Activated naive CD8-positive, alpha-beta T cell treated with anti-CD3 and anti-CD28 coated beads, Interleukin-2, amount 50 U/mL, for 16 hours (primary cell): ENCODE measurements around the gene PARP8.
"Not testable (repeated sequence)": the region's sequence is repeated elsewhere in the genome, so short reads cannot be mapped to it uniquely, and the experiment has no call there.

Experiments
- DNase-seq: peaks from one replicate; pipeline ENCODE4 v3.0.0-alpha.2; 2020; ENCODE audit warnings: low read depth, low spot score

Gene PARP8

DNA sequence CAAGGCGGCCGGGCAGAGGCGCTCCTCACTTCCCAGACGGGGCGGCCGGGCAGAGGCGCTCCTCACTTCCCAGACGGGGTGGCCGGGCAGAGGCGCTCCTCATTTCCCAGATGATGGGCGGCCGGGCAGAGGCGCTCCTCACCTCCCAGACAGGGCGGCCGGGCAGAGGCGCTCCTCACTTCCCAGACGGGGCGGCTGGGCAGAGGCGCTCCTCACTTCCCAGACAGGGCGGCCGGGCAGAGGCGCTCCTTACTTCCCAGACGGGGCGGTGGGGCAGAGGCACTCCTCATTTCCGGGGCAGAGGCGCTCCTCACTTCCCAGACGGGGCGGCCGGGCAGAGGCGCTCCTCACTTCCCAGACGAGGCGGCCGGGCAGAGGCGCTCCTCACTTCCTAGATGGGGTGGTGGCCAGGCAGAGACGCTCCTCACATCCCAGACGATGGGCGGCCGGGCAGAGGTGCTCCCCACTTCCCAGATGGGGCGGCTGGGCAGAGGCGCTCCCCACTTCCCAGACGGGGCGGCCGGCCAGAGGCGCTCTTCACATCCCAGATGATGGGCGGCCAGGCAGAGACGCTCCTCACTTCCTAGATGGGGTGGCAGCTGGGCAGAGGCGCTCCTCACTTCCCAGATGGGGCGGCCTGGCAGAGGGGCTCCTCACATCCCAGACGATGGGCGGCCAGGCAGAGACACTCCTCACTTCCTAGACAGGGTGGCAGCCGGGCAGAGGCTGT is 108.2 kb downstream of the PARP8 start:
- DNase-seq: not testable (repeated sequence)

DNA sequence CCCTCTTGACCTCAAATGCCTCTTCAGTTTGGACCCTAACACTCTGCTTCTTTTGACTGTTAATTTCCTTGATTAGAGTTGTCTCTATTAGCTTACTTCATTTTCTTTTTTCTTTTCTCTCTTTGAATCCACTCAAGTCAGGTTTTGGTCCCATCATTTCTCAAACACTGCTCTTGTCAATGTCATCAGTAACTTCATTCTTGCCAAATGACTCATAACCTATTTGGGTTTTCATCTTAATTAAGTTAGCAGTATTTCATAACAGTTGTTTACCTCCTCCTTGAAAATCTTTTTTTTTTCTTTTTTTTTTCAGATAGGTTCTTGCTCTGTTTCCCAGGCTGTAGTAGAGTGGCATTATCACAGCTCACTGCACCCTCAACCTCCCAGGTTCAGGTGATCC is 119.6 kb downstream of the PARP8 start:
- no peak for DNase-seq

DNA sequence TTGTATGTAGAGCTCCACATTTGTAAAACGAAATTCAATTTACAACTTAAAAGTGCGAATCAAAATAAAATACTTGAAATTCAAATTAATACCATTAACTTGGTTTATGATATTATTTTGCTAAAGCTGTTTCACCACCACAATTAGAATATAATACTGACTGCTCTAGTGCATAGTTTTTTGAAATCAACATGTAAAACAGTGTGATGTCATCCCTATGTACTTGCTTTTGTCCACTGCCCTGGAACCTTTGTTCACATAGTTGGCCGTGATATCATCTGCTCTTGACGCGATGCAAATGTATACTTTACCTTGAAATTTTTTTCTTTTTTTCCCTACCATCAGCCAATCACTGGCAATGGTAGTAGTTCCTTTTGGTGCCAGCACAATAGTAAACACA is 125.4 kb downstream of the PARP8 start:
- no peak for DNase-seq

DNA sequence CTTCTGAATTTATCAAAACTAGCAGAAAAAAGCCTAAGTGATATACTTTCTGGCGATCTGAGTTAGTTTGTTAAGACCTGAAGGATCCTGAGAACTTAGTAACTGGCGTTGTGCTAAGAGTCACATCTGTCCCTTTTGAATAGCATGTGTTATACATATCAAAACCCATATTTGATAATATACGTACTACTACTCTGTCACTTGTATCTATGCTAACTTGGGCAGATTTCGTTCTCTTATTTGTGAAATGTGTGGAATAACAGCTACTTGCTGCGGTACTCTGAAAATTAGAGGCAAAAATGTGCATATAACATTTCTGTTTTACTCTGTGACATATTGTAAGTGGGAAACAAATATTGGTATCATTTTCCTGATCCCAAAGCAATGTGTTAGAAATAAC is 126.4 kb downstream of the PARP8 start:
- DNase-seq: no peak

DNA sequence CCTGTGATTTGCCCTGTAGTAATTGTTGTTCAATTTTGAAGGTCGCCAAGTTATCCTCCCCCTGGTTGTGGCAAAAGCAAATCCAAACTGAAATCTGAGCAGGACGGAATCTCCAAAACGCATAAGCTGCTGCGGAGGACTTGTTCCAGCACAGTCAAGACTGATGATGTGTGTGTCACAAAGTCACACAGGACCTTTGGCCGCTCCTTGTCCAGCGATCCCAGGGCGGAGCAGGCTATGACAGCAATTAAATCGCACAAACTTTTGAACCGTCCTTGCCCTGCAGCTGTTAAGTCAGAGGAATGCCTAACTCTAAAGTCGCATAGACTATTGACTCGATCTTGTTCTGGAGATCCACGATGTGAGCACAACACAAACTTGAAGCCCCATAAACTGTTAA is 128.4 kb downstream of the PARP8 start:
- no peak for DNase-seq

DNA sequence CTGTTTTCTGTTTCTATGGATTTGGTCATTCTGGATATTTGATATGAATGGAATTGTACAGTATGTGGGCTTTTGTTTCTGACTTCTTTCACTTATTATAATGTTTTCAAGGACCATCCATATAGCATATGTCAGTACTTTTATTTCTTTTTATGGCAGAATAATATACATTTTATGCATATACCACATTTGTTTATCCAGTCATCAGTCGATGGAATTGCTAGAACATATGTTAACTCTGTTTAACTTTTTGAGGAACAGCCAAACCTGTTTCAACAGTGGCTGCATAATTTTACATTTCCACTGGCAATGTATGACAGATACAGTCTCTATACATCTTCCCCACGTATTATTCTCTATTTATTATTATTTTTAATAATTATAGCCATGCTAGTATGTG is 131.6 kb downstream of the PARP8 start:
- no peak for DNase-seq

DNA sequence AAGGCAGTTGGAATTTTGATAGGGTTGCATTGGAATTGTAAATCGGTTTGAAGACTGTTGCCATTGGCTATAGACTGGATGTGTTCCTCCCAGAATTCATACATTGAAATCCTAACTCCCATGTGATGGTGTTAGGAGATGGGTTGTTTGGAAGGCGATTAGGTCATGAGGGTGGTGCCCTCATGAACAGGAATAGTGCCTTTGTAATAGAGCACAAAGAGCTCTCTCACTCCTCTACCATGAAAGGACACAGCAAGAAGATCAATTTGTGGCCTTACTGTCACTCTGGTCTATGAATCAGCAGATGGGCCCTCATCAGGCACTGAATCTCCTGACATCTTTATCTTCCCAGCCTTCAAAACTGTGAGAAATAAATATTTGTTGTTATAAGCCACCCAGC is 133.2 kb downstream of the PARP8 start:
- no peak for DNase-seq

DNA sequence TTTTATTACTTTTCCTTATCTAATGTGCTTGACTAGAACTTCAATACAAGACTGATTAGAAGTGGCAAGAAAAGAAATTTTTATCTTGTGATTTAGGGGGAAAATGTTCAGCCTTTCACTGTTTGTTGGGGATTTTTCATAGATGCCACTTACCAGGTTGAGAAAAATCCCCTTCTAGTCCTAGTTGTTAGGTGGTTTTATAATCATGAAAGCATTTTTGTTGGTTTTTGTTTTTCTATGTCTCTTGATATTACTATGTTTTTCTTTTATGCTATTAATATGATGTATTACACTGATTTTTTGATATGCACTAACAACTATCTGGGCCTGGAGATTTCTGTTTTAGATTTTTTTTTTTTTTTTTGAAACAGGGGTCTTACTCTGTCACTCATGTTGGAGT is 134.0 kb downstream of the PARP8 start:
- no peak for DNase-seq

DNA sequence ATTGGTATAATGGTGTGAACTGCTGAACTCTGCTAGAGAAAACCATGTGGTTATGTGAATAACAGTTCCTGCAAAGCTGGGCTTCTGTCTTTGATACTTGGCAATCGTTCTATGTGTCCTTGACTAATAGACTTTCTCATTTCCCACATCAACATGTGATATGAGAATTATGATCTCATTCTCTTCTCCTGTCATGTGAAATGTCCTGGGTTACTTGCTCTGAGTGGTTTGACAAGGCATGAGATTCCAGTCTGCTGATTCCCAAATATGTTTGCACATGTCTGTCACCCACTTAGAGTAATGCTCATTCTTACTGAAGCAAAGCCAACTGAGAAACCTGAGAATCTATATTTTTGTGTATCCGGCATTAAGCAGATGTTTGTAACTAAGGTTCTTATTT is 141.2 kb downstream of the PARP8 start:
- DNase-seq: no peak

DNA sequence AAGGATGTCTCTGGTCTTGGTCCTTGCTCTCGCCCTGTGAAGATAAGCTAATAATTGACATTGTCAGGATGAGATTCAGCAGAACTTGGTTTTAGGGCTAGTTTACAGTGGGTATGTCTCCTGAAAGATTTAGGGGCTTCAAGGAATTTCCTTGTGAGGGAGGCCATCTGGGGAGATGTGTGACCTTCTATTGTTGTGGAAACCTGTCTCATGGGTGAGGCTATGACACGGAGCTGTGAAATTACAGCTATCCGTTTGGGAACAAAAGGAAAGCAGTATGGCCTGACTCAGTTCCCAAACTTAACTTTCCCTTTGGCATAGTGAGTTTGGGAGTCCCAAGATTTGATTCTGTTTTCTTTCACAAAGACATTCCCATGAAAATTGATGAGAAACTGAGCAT is 142.0 kb downstream of the PARP8 start:
- DNase-seq: no peak

DNA sequence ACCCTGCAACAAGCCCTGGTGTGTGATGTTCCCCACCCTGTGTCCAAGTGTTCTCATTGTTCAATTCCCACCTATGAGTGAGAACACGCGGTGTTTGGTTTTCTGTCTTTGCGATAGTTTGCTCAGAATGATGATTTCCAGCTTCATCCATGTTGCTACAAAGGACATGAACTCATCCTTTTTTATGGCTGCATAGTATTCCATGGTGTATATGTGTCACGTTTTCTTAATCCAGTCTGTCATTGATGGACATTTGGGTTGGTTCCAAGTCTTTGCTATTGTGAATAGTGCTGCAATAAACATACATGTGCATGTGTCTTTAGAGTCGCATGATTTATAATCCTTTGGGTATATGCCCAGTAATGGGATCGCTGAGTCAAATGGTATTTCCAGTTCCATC is 145.3 kb downstream of the PARP8 start:
- DNase-seq: not testable (repeated sequence)

DNA sequence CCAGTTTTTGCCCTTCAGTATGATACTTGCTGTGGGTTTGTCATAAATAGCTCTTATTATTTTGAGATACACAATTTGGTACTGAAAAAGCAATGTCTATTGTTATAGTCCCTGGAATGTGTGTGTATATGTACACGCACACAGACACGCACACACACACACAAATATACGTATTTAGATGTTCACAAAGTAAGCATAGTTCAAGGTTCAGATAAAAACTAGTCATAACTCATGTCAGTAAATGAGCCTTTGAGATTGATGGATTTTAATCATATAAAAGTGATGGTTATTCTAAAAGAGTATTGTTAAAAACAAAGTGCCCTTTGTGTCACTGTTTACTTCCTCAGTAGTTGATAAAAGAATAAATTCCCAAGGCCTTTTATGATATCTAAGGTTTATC is 147.3 kb downstream of the PARP8 start:
- DNase-seq: no peak

DNA sequence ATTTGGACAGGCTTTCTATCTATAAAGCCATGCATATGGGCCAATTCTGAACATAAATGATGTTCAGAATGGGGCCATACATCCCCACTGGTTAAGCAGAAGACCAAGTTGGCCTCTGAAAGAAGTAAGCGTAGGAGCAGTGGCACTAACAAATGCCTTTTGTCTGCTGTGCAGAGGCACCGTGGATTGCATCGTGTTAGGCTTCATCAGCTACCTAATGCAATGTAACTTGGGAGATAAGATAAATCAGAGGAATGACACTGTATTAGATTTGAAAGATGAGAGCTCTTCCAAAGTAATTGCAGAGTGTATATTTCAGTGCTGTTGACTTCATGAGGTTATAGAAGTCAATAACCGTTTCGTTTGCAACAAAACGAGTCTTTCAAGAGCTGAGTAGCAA is 148.1 kb downstream of the PARP8 start:
- no peak for DNase-seq

DNA sequence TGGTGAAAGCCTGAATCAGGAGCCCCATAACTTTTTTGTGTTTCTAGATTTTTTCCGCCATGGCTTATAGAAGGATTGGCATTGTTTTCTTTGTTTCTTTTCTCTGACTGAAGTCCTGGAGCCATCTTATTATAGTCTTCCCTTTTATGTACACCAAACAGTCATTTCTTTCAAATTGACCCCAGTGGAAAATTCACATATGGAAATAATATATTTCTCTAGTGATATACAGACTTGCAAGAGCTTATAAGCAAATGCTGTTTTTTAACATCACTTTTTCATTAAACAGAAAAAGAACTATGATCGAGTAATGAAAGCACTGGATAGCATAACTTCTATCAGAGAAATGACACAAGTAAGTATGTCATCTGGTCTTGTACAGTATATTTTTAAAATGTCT is 155.6 kb downstream of the PARP8 start:
- DNase-seq: no peak

DNA sequence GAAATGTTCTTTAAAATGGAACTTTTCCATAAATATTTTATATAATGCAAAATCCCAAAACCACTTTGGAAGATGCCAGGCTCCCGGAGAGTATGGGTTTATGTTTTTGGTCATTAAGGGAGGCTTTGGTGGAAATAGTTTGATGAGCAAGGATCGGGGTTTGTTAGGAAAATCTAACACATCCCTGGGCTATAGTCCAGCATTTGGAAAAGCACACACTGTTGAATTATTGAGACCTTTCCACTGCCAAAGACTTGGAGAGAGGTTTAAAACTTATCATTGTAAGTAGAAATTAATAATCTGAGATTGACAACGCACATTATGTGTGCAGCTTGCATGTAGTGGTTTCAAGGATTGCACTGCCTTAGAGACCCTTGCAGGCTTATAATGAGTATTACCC is 156.3 kb downstream of the PARP8 start:
- no peak for DNase-seq

DNA sequence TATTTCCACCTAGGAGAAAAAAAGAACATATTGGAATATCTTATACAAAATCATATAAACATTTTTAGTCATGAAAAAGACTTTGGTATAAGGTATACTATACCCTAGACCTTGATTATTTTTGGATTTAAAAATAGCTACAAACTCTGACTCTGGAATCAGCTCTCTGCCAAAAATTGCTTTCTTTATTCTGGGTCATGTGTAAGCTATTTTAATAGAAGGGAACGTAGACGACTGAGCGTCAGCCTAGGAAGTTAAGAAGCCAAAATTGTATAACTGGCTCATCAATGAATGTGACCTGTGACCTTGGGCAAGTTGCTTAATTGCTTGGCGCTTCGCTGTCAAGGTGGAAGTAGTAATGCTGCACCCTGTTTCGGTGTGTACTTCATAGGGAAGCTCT is 157.1 kb downstream of the PARP8 start:
- DNase-seq: no peak

DNA sequence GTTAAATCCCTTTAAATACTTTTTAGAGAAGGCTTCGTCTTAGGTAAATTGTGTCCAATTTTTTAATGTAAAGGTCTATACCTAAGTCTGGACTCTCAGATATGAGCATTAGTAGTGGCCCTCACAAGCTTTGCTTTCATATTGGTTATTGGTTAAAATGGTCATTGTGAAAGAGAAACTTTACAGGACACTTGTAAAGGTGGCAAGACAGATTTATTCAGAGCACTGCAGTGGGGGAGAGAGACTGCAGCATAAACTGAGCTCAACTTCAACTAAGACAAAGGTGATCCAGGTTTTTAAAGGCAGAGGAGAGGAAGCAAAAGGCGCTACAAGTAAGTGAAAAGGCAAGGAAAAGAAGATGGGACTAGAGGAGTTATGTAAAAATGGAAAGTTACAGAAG is 157.7 kb downstream of the PARP8 start:
- no peak for DNase-seq

DNA sequence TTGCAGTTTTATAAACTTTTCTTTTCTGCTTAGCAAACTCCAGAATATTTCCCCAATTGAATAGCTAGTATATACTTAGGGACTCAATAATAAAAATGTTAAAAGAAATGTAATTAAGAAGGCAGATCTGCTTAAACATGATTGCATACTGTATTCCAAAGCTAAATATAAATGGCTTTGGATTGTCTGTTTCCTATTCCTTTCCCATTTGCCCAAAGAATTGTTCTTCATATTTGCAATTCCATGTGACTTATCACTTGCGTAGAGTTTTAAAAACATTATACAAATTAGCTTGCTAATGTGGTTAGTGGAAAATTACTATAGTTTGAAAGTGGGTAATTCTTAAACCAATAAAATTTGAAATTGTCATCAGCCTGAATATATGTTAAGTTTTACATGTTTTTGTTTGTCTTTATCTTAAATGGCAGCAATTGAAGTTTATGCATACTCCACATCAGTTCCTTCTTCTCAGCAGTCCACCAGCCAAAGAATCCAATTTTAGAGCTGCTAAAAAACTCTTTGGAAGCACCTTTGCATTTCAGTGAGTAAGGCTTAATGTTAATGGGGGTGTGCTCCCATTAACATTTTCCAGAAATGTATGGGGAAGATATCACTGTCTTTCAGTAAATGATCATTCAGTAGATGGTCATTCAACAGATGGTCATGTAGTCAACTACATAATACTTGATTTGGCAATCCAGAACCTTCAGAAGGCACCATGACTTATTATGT is 161.2 kb downstream of the PARP8 start:
- no peak for DNase-seq

DNA sequence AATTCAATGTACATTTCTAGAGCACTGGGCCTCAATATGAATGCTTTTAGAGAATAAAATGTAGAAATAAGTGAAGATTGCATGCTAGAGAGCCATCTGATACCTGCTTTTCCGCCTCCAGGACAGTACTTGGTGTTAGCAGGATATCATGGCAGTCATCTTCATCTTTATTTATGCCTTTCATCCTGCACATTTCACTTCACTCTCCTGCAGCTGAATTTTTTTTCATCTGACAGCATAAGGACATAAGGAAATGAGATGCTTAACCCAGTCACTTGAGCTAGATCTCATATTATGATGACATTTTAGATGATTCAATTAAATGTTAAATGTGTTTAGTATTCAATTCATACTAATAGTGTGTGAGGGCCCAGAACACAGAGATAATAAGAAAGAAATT is 162.6 kb downstream of the PARP8 start:
- DNase-seq: no peak

DNA sequence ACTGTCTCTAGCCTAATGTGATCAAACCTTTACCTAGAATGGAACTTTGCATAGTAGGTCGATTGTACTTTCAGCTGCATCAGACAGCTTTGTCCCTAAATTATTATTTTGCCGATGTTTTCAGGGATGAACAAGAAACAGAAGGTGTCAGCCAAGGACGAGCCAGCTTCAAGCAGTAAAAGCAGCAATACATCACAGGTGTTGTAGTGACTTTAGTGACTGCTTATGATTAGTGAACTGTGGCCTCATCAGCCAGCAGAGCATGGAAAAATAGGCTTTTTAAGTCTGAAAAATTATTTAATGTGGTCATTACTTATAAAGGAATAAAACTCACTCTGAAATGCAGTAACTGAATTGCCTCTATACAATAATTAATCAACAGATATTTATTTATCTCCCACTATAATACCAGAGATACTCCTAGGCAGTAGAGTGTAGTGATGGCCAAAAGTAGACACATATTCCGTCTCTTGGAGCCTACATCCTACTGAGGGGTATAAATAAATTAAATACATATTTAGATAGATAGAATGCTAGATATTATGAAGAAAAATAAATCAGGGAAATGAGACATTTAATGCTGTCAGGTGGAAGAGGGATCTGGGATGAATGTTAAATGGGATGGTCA is 166.3 kb downstream of the PARP8 start:
- DNase-seq: no peak

DNA sequence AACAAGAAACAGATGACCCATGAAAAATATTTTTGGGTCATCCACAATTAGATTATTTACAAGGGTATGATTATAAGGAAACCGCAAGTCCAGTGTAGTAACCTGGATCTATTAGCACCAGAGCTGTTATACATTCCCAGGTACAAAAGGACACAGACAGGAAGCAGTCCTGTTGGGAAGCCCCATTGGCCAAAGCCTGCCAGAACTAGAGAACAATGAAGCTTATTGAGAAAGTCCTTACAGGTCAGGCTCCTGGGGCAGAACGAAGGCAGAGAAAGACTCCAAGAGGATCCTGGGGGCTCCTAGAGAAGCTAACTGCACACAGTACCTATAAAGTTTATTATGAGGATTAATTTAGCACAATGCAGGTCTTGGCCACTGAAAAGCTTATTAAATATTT is 169.9 kb downstream of the PARP8 start:
- DNase-seq: no peak

DNA sequence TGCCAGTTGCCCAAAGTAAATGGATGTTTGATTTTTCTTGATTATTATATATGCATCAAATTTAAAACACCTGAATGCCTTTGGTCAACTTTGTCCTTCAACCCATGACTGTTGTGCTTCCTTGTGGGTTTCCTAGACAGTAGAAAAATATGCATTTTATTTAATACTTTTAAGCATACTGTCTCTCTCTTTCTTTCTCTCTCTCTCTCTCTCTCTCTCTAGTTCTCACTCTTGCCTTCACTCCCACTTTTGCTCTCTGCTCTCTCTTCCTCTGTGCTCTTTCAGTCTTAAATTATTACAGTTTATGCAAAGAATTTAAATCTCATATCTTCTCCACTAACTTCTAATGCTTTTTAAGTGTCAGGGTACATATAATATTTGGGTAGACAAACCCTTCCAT is 173.0 kb downstream of the PARP8 start:
- no peak for DNase-seq

DNA sequence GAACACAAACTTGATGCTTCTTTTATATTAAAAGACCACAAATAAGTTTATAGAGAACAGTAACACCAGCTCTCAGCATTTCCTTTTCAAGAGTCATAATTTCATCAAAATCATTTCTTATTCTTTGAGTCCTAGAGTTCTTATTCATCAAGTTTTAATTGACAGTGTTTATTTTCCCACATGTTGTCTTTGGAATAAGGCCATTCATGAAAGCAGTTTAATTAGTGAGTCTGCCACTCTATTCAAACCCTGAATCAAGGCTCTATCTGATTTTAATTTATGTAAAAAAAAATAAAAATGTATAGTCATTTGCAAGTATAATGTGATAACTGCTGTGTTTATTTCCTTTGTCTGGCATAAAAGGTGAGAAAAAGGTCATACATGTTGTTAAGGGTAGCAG is 176.7 kb downstream of the PARP8 start:
- DNase-seq: no peak
